ENCODE results near the gene YTHDF1. TPM values are rescaled to one million over a fixed set of nuclear protein-coding genes. Genes with fewer than 3 reads are reported as not detected.

The YTHDF1 gene
- total RNA-seq, 1 experiment from 2014 or later, result 85.4 TPM

DNA sequence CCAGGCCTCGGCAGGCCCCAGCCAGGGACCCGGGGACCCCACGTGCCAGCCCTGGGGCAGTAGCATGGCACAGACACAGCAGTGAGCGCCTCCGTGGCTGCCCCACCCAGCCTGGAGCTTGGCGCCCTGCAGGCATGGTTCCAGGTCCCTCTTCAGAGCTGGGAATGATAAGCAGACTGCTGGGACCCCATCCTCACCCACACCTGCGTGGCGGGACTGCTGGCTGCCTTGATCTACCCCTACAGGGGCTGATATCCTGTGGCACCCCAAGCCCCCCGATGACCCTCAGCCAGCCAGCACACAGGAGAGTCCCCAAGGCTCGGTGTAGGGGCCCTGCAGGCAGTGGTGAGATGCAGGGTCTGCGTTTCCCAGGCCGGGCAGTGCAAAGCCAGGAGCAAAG lies 47.1 kb downstream of the YTHDF1 start:
- Histone ChIP-seq H3K9ac (ENCODE audit: extremely low read depth, insufficient read length, low read length) (no peak overlapping the region), H3K23me2 (ENCODE audit: insufficient read length, low read depth, low read length, poor library complexity, severe bottlenecking) (peaks cover 2% of the 10 kb centered on the region), H2BK120ac (ENCODE audit: low read depth, low read length, poor library complexity, severe bottlenecking) (no peak overlapping the region), H3K56ac (ENCODE audit: insufficient read length, low read depth, low read length) (no peak overlapping the region), H3K18ac (ENCODE audit: insufficient read length, low read depth, low read length) (no peak overlapping the region), H4K20me1 (ENCODE audit: control insufficient read depth, insufficient read depth, insufficient read length) (no peaks in the 10 kb centered on the region), H4K91ac (ENCODE audit: insufficient read length, low read depth, low read length) (no peak overlapping the region), H3K4me1 (ENCODE audit: insufficient read depth, low read length) (no peaks in the 10 kb centered on the region), H3K23ac (ENCODE audit: insufficient read length, low read depth, low read length) (no peak overlapping the region), H3K79me2 (ENCODE audit: insufficient read depth, low read length) (no peaks in the 10 kb centered on the region), H3K79me1 (ENCODE audit: insufficient read depth, low read depth, low read length, poor library complexity, severe bottlenecking) (no peaks in the 10 kb centered on the region), H2AFZ (ENCODE audit: low read length) (no peak overlapping the region), H3K9me3 (ENCODE audit: control insufficient read depth, low read depth, low read length) (no peaks in the 10 kb centered on the region), H2BK12ac (ENCODE audit: insufficient read length, low read depth, low read length) (no peak overlapping the region), H2BK5ac (ENCODE audit: insufficient read length, low read length) (no peak overlapping the region), H3K4ac (ENCODE audit: low read depth, low read length) (no peak overlapping the region), H3K4me2 (ENCODE audit: insufficient read depth, insufficient read length, low read length) (no peak overlapping the region), H2BK15ac (ENCODE audit: low read depth, low read length) (no peak overlapping the region), H2BK20ac (ENCODE audit: low read depth, low read length, poor library complexity, severe bottlenecking) (no peak overlapping the region), H3K27ac (ENCODE audit: insufficient read length, low read depth, low read length) (no peak overlapping the region), H3T11ph (ENCODE audit: low read length) (no peak overlapping the region), H3K14ac (ENCODE audit: insufficient read depth, low read length) (no peak overlapping the region), H4K8ac (replicated peaks; ENCODE audit: insufficient read length, low read depth, low read length) (no peak overlapping the region), H3K27me3 (ENCODE audit: insufficient read depth, low read length) (no peaks in the 10 kb centered on the region; the same call in 1 of the 2 replicates), H2AK5ac (ENCODE audit: insufficient read length, low read length) (no peak overlapping the region), H4K5ac (ENCODE audit: insufficient read length, low read depth, low read length) (no peak overlapping the region)
- Mint-ChIP-seq H3K27ac (no peak overlapping the region), H3K27me3 (ENCODE audit: low read depth) (peaks cover 57% of the 10 kb centered on the region), H3K36me3 (ENCODE audit: insufficient read depth in 1 of 3, low read depth in 3 of 3) (no peaks in the 10 kb centered on the region), H3K9me3 (no peaks in the 10 kb centered on the region), H3K4me3 (no peak overlapping the region), H3K4me1 (peaks cover 6 to 26% of the 10 kb centered on the region in 2 experiments)
- no CpG with 5 or more reads among the region's 12 CpGs for WGBS (ENCODE audit: extremely low coverage, insufficient read length, low lambda C conversion rate)
- TF ChIP-seq, protein P1, sequence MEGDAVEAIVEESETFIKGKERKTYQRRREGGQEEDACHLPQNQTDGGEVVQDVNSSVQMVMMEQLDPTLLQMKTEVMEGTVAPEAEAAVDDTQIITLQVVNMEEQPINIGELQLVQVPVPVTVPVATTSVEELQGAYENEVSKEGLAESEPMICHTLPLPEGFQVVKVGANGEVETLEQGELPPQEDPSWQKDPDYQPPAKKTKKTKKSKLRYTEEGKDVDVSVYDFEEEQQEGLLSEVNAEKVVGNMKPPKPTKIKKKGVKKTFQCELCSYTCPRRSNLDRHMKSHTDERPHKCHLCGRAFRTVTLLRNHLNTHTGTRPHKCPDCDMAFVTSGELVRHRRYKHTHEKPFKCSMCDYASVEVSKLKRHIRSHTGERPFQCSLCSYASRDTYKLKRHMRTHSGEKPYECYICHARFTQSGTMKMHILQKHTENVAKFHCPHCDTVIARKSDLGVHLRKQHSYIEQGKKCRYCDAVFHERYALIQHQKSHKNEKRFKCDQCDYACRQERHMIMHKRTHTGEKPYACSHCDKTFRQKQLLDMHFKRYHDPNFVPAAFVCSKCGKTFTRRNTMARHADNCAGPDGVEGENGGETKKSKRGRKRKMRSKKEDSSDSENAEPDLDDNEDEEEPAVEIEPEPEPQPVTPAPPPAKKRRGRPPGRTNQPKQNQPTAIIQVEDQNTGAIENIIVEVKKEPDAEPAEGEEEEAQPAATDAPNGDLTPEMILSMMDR (conservative IDR thresholded peaks at IDR 0.05), result no peak
- DNase-seq, result no peak
